ENCODE data around the gene AP1S3. TPM values are rescaled to one million over a fixed set of nuclear protein-coding genes. Genes with fewer than 3 reads are reported as not detected.

The AP1S3 gene
- total RNA-seq, 1 donor from 2014 or later = 16.8 TPM

GRCh38 chr2:223834431-223834830, 3.0 kb downstream of the AP1S3 start:
- ATAC-seq (no peak), DNase-seq (no peak)
- no peaks in the 10 kb centered on the region for H3K9me3 ChIP-seq
- TF ChIP-seq CTCF (IDR thresholded peaks at IDR 0.05) = no peak
- no peaks in the 10 kb centered on the region for H3K27me3 ChIP-seq
- no peak overlapping the region for H3K4me3 ChIP-seq
- no peaks in the 10 kb centered on the region for H3K36me3 ChIP-seq
- H3K27ac ChIP-seq = no peak overlapping the region
- intact Hi-C loops (cut with DNase I) = no loop called here
- H3K4me1 ChIP-seq = peaks cover 11% of the 10 kb centered on the region

- Histone ChIP-seq H3K4me3 (no peak overlapping the region), H3K27ac (no peak overlapping the region), H3K27me3 (no peaks in the 10 kb centered on the region), H3K36me3 (no peaks in the 10 kb centered on the region), H3K9me3 (no peaks in the 10 kb centered on the region), H3K4me1 (peaks cover 11% of the 10 kb centered on the region)
- DNase-seq = no peak
- ATAC-seq = no peak
- no peak for TF ChIP-seq CTCF (IDR thresholded peaks at IDR 0.05)
- intact Hi-C loops (cut with DNase I) = no loop called here
Measured at GRCh38 chr2:223832241-223832903, 5.0 kb downstream of the AP1S3 start.

- Histone ChIP-seq H3K36me3 (no peaks in the 10 kb centered on the region), H3K27me3 (no peaks in the 10 kb centered on the region), H3K4me3 (no peak overlapping the region), H3K27ac (no peak overlapping the region), H3K9me3 (no peaks in the 10 kb centered on the region), H3K4me1 (no peaks in the 10 kb centered on the region)
- DNase-seq (no peak), ATAC-seq (no peak)
- no peak for TF ChIP-seq CTCF (IDR thresholded peaks at IDR 0.05)
- intact Hi-C loops (cut with DNase I) = no loop called here
Measured at GRCh38 chr2:223829128-223829527, 8.3 kb downstream of the AP1S3 start.

GRCh38 chr2:223828314-223828713, 9.1 kb downstream of the AP1S3 start:
- TF ChIP-seq CTCF (IDR thresholded peaks at IDR 0.05) = no peak
- no peaks in the 10 kb centered on the region for H3K9me3 ChIP-seq
- intact Hi-C loops (cut with DNase I) = no loop called here
- ATAC-seq = no peak
- no peak overlapping the region for H3K27ac ChIP-seq
- no peak overlapping the region for H3K4me3 ChIP-seq
- no peaks in the 10 kb centered on the region for H3K4me1 ChIP-seq
- H3K36me3 ChIP-seq = no peaks in the 10 kb centered on the region
- no peaks in the 10 kb centered on the region for H3K27me3 ChIP-seq
- no peak for DNase-seq

- Histone ChIP-seq H3K27me3 (no peaks in the 10 kb centered on the region), H3K9me3 (no peaks in the 10 kb centered on the region), H3K27ac (no peak overlapping the region), H3K36me3 (no peaks in the 10 kb centered on the region), H3K4me3 (no peak overlapping the region), H3K4me1 (no peaks in the 10 kb centered on the region)
- no peak for ATAC-seq
- no peak for DNase-seq
- no peak for TF ChIP-seq CTCF (IDR thresholded peaks at IDR 0.05)
- intact Hi-C loops (cut with DNase I) = no loop called here
Measured at GRCh38 chr2:223826995-223827394, 10.4 kb downstream of the AP1S3 start.

- Histone ChIP-seq H3K4me1 (no peaks in the 10 kb centered on the region), H3K27ac (no peak overlapping the region), H3K36me3 (no peaks in the 10 kb centered on the region), H3K9me3 (no peaks in the 10 kb centered on the region), H3K4me3 (no peak overlapping the region), H3K27me3 (no peaks in the 10 kb centered on the region)
- ATAC-seq (no peak), DNase-seq (no peak)
- TF ChIP-seq CTCF (IDR thresholded peaks at IDR 0.05) = no peak
- intact Hi-C loops (cut with DNase I) = no loop called here
Measured at GRCh38 chr2:223824301-223824700, 13.1 kb downstream of the AP1S3 start.
